NOMO-1 treated with DMSO at 0.1 percent for 48 hours (cell line): ENCODE data around the gene TRIM45.

Experiments
- DNase-seq: peaks from one replicate; lab custom pipeline; 2025; ENCODE audit not compliant: unreplicated experiment; lab: John Stamatoyannopoulos, UW

TRIM45 gene

GRCh38 chr1:117061986-117062415, 59.5 kb downstream of the TRIM45 start:
- peak; percentile 10 for DNase-seq
